NCI-H2196 (cell line): ENCODE measurements around the gene KIF20A.
"Not testable (repeated sequence)": the region's sequence is repeated elsewhere in the genome, so short reads cannot be mapped to it uniquely, and the experiment has no call there.

Source experiments
- DNase-seq: peaks from one replicate; lab custom pipeline; 2025; ENCODE audit not compliant: unreplicated experiment; lab: John Stamatoyannopoulos, UW

KIF20A gene

DNA sequence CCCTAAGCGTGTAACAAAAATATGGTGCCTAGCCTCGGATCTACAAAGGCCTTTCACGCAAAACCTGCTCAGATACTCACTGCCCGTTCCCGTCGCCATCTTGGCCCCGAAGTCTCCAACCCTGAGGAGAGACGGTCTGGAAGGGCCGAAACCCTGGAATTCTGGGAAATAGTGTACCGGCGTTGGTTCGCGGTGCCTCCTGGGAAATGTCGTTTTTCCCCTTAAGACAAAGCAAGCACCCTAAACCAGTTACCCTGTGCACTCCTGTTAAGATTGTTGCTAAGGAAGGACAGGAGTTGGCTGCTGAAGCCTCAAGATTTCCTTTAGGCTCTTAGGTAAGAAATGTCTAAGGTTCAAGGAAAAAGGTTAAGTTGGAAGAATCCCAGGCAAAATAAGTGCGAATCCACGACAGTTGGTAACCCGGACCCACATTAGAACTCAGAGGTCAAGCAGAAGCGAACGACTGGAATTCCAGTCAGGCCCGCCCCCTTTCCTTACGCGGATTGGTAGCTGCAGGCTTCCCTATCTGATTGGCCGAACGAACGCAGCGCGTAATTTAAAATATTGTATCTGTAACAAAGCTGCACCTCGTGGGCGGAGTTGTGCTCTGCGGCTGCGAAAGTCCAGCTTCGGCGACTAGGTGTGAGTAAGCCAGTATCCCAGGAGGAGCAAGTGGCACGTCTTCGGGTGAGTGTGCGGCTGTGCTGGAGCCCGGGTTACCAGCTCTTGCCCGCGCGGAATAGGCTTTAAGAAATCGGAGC lies at the start of gene KIF20A, which contains the start of gene BRD8:
KIF20A (plus strand) TSS at position 597 of the 761 bp plus-strand sequence. CDS start 569 bp downstream, outside the sequence.
BRD8 (minus strand) TSS at position 115 of the 761 bp plus-strand sequence; CDS start at position 99, 16 bp downstream.
- peak; percentile 94 for DNase-seq

DNA sequence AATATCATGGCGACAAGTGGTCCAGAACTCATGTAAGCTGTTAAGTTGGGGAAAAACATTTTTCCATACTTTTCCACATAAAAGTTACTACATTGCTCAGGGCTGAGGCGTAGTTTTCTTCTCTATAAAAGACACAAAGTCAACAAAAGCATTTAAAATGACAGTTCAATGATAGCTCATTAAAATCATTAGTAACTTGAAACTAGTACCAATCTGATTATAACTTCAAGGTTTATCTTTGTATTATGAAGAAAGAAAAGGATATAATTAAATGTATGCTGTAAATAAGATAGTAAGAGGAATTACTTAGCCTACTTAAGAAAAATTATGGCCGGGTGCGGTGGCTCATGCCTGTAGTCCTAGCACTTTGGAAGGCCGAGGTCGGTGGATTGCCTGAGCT lies 49.6 kb upstream of the KIF20A start:
- no peak for DNase-seq

DNA sequence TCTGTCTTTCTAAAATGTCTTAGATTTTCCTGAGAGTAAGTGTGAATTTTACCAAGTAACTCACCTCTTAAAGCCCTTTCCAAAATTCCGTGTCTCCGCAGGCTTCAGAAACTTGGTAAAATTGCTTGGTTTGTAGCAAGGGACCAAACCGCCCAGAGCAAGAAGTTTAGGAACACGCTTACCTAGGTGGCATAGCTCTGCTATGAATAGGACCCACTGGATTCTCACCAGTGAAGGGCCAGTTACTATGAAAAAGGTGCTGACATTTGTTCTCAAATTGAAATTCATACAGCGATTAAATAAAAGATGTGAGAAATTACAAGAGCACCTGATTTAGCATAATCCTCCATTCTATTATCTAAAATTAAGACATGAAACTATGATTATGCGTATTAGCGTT lies 46.4 kb upstream of the KIF20A start:
- no peak for DNase-seq

DNA sequence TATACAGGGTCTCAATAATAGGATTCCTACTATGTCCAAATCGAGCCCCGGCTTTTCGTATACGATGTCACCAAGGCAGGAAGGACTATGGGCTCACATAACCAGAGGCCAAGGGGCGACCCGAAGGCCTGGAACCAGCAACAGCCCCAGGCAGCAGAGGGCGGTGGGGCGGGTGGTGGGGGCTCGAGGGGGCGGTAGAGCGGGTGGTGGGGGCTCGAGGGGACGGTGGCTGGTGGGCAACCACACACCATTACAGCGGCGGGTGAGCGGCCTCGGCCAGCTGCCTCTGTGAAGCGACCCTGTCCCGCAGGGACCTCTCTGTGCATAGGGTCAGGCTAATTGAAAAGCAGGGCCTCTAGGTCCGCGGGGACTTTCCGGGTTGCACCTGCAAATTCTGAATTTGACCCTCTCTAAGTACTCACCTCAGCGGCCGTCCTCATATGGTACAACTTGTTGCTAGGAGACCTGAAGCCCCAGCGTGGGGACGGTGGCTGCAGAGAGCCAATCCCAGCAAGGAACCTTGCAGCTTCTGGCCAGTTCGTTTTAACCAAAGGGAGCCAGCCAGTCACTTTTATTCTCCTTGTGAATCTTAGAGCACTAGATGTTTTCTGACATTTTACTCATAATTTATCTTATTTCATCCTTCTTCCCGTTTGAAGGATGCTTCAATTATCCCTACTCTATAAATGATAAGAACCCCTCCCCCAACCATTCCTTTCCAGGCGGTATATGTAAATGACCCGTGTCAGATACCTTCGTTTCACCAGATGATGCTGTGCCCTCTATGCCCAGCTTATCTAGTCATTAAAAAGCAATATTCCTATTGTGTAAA lies 39.7 kb upstream of the KIF20A start, which contains the start of gene NME5:
NME5 (minus strand) TSS at position 480 of the 832 bp plus-strand sequence. CDS start 648 bp downstream, outside the sequence.
- DNase-seq: peak; percentile 77

DNA sequence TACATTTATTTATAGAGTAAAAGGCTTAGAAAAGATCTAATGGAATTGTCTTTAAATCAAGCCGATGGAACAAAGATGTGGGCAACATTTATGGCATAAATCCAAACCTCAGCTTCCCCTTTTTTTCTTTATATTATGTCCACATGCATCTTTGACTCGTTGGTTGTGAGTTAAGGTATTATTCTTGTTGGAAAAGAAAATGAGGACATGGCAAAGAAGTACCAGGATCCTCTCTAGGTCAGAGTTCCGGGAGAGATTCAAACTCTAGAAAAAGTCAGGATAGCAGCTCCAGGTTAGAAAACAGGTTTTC lies 39.2 kb upstream of the KIF20A start:
- DNase-seq: no peak

DNA sequence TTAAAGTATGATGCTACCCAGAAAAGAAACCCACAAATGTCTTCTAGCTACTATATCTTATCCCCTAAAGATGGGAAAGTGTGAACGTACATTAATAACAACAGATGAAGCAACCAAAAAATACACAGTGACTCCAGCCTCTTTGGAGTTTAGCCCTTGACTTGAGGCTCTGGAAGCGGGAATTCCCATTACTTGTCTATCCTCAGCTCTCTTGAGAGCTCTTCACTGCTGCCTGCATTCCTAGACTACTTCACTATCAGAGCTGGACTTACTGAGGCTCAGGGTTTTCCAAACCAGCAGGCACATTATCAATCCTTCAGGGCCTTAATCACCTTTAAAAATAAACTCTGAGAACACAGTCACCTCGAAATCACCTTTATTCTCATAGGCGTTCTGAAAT lies 38.6 kb upstream of the KIF20A start:
- no peak for DNase-seq

DNA sequence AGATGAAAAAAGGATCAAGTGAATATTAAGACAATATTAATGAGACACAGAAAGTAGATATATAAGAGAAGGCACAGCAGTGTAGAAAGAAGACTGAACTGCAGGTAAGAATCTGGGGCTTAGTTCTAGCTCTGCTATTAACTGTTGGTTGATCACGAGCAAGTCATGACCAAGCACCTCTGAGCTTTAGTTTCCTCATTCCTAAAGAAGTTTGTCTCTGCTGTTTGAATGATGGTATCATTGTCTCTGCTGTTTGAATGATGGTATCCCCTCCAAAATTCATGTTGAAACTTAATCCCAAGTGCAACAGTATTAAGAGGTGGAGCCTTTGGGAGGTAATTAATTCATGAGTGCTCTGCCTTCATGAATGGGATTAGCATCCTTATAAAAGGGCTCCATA lies 37.2 kb upstream of the KIF20A start:
- no peak for DNase-seq

DNA sequence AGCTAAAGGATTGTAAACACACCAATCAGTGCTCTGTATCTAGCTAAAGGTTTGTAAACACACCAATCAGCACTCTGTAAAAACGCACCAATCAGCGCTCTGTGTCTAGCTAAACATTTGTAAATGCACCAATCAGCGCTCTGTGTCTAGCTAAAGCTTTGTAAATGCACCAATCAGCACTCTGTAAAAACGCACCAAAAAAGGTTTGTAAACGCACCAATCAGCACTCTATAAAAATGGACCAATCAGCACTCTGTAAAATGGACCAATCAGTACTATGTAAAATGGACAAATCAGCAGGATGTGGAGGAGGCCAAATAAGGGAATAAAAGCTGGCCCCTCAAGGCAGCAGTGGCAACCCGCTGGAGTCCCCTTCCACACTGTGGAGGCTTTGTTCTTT lies 35.3 kb upstream of the KIF20A start:
- not testable (repeated sequence) for DNase-seq

DNA sequence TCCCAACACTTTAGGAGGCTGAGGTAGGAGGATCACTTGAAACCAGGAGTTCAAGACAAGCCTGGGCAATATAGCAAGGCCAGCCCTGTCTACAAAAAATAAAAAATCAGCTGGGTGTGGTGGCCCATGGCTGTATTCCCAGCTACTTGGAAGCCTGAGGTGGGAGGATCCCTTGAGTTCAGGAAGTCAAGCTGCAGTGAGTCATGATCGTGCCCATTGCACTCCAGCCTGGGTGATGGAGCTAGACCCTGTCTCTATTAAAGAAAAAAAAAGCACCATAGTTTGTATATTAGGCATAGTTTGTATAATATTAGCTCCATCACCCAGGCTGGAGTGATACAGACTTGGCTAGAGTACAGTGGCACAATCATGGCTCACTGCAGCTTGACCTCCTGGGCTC lies 30.1 kb upstream of the KIF20A start:
- DNase-seq: no peak

DNA sequence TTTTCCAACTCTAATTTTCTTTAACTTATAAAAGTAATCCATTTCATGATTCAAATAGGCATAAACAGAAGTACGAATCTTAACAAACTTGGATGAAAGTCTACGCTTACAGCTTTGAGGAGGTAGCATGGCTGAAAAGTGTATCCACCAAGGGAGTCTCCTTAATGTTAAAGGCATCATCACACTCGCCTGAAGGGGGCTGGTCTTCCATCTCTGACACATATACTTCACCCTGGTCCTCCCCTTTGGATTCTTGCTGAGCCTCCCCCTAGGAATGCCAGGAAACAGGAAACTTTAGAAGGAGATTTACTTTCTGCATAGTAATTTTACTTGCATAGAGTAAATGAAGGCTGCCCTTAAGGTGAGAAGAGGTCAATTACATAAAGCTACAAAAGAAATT lies 29.4 kb upstream of the KIF20A start:
- no peak for DNase-seq

DNA sequence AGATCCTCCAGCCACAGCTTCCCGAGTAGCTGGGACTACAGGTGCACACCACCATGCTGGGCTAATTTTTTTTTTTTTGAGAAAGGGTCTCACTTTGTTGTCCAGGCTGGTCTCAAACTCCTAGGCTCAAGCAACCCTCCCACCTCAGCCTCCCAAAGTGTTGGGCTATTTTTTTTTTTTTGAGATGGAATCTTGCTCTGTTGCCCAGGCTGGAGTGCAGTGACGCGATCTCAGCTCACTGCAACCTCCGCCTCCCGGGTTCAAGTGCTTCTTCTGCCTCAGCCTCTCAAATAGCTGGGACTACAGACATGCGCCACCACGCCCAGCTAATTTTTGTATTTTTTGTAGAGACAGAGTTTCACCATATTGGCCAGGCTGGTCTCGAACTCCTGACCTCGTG lies 22.9 kb upstream of the KIF20A start:
- not testable (repeated sequence) for DNase-seq

DNA sequence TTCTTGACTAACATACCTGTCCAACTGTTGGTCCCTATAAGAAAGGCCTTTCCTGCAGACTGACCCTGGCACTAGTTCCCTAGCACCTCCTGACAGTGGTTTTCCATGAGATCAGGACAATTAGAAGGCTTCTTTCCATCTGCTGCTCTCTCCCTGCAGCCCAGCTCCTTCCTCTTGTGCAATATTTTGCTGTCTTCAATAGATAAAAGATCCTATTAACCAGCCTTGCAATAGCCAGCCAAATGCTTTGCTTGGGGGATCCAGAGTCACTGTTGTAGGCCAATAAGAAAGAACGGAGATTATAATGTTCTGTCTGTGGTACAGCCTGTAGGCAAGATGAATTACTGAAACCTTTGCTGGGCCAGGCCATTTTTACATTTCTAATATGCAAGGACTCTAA lies 21.3 kb upstream of the KIF20A start:
- DNase-seq: no peak

DNA sequence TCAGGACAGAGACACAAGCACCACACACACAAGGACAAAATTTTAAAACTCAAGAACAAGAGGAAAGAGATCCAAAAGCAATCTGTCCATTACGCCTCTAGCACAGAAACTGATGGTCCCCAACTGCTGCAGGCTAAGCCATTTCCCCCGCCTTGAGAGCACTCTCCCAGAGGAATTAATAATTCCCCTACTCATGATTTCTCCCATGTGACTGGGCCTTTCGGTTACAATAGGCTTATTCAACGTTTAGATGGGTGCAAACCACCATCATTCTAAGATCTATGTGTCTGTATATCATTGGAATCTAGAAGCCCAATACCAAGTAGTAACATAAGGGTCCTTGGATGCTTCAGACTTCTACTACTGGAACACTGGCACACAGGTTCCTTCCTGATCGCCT lies 19.2 kb upstream of the KIF20A start:
- DNase-seq: no peak

DNA sequence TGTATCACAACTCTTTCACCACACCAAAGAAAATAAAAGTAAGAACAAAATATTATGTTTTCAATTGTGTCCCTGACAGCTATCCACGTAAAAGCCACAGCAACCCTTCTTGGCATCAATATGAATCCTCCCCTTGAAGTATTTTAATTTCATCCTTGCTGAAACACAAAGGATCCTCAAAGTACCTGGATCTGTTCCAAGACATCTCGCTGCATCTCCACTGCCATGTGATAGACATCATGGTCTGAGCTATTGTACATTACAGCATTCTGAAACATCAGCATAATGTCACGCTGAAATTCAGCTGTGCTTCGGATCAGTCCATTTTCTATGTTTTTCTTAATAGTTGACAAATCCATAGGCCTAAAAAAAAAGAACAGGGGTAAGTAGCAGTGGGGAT lies 18.2 kb upstream of the KIF20A start:
- no peak for DNase-seq

DNA sequence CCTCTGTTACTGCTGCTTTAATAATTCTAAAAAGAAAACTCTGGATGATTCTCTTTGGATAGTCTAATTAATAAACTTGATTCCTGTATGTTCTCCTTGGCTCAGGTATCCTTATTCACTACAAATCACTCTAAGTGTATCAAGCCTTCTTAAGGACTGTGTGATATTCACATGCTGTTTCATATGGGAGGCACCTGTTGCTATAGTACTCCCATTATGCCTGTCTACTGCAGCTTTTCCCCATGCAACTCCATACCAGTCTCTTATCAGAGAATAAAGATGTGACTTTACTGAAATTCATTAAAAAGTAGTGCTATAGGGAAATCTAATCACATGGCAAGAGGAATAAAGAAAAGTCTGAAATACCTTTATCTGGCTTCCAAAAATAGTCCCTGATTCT lies 15.2 kb upstream of the KIF20A start:
- no peak for DNase-seq

DNA sequence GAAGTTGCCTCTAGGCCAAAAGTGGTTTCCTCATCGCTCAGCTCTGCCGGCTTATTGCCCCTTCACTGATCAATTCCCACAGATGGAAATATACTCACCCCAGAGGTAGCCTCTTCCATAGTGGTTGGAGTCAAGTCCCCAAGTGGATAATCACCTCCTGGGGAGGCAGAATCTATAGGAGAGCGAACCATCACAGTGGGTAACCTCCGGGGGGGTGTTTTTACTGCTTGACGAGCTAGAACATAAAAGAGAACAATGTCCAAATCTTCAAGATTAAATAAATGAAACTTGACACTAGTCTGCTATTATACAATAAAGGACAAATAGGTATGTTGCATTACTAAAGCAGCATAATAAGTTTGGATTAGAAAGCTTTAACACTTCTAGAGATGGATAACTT lies 9.8 kb upstream of the KIF20A start:
- DNase-seq: no peak

DNA sequence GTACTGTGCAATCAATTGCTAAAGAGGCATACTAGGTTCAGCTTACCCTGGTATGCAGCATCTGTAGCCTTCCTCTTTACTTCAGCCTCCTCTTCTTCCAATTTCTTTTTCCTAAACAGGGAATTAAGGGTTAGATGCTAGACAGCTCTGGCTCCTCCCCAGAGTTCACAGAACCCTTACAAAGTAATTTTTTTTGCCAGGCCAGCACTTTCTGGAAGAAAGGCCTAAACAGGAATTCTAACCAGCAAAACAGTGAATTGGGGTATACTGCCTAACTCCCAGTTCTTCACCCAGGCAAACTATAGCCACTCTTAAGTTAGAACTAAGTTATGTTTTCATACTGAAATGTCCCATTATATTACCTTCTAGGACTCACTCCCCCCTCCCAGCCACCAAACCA lies 8.6 kb upstream of the KIF20A start:
- no peak for DNase-seq

DNA sequence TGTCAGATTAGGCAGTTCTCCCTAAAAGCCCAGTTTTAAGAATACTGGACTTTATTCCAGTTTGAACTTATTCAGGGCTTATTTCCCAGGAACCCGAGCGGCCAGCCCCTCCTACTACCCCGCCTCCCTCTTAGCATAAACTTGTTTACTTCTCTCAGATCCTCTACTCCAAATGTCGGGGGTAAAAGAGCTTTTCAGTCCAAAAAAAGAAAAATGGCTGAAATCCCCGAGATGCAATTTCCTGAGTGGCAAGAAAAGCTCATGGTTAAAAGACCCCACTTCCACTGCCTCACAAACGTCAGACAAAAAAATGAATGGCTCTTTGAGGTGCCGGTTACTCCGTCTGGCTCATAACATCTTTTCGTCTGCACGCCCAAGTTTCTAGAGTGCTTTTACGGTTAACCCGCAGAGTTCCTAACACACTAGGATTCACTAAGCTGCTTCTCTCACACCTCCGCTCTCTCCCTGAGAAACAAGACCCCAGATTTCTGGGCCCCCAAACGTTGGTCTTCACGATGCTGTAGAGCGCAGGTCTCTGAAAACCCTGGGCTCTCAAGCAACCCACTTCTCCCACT lies 884 bp upstream of the KIF20A start:
- peak; percentile 30 for DNase-seq

DNA sequence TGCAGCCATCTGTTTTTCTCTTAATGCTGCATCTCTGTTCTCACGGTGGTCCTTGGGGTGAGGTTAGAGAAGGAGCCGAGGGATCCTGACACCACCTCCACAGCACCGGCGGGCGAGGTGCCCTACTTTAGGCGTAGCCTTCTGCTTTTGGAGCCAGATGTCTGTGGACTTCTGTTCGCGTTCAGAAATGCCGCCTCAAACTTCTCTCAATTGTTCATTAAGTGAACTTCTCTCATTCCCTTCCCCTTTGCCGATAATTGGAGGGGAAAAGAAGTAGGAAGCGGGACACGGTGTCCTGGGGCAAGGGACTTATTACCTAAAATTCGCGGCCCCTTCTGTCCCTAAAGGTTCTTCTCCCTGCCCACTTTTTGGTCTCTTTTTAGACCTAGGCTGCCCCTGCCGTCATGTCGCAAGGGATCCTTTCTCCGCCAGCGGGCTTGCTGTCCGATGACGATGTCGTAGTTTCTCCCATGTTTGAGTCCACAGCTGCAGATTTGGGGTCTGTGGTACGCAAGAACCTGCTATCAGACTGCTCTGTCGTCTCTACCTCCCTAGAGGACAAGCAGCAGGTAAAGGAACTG lies 455 bp downstream of the KIF20A start:
- DNase-seq: no peak

DNA sequence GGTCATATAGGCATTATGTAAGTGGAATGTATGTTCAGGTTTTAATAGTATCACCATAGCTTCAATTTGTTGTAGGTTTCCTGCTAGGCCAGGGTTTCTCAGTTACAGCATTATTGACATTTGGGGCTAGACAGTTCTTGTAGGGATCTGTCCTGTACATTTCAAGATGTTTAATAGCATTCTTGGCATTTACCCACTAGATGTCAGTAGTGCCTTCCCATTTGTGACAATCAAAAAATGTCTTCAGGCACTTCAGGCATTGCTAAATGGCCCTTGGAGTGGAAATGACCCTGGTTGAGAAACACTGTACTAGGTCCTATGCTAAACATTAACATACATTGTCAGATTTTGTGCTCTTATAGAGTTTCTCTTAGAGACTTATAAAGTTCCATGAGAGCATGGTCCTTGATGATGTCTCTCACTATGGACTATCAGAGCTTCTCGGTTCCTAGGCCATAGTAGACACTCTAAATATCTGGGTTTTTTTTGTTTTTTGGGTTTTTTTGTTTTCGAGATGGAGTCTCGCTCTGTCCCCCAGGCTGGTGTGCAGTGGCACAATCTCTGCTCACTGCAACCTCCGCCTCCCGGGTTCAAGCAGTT lies 1.4 kb downstream of the KIF20A start:
- peak; percentile 69 for DNase-seq

DNA sequence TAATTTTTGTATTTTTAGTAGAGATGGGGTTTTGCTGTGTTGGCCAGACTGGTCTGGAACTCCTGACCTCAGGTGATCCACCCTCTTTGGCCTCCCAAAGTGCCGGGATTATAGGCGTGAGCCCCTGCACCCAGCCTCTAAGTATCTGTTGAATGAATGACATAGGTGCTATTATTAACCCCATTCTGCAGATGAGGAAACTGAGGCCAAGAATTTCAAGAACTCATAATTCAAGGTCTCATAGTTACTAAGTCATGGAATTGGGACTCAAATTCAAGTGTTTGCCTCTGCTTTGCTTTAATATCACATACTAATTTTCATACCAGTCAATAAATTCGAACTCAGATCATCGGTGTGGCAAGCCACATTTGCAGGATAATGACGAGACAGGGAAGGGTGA lies 1.9 kb downstream of the KIF20A start:
- no peak for DNase-seq
